Kidney epithelial cell (primary cell): ENCODE results near the gene FBN1. TPM values are rescaled to one million over a fixed set of nuclear protein-coding genes. Genes with fewer than 3 reads are reported as not detected.

Experiments
- DNase-seq: peaks from one replicate; pipeline ENCODE4 v3.0.0-alpha.2; 2010; ENCODE audit warnings: low read depth
- H3K27me3 ChIP-seq: 2 replicates; pipeline ENCODE4 v1.6.0; 2011; ENCODE audit warnings: low read length; ENCODE audit not compliant: control insufficient read depth, insufficient read depth
- H3K36me3 ChIP-seq: 2 replicates; pipeline ENCODE4 v1.5.1; 2011; ENCODE audit warnings: low read length; ENCODE audit not compliant: control insufficient read depth, insufficient read depth
- H3K4me3 ChIP-seq: 2 replicates; pipeline ENCODE4 v1.5.1; 2011; ENCODE audit warnings: low read depth, mild to moderate bottlenecking, control low read depth, low read length
- total RNA-seq: library from RNA; depleted of rRNA; stranded (reverse); fragments of >200 nt; gene quantifications from 2 replicates; pipeline ENCODE4 v1.2.3, GENCODE V29; 2015
- TF ChIP-seq, protein P1 (sequence below): IDR thresholded peaks from 2 replicates; pipeline ENCODE4 v1.5.1; 2011; ENCODE audit warnings: mild to moderate bottlenecking, moderate library complexity, low read length, control low read depth, inconsistent platforms; ENCODE audit not compliant: insufficient read depth, poor library complexity, severe bottlenecking

The FBN1 gene
- total RNA-seq, 1 donor from 2014 or later: 35.9 TPM

DNA sequence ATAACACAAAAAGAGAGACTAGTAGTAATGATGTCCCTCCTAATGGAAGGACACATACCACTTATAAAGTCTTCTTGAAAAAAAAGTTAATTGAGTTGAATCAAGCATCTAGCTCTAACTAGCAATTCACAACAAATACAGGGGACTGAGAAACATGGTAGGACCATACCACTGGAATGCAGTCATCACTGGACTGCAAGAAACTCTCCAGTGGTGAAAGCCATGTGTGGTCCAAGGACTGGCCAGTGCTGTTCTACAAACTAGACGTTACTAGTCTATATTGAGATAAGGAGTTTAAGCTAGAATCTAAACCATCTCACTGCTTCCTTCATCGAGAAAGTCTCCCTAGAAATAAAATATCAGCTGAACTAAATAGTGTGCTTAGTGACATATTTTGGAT is 16.7 kb downstream of the FBN1 start:
- TF ChIP-seq, protein P1, sequence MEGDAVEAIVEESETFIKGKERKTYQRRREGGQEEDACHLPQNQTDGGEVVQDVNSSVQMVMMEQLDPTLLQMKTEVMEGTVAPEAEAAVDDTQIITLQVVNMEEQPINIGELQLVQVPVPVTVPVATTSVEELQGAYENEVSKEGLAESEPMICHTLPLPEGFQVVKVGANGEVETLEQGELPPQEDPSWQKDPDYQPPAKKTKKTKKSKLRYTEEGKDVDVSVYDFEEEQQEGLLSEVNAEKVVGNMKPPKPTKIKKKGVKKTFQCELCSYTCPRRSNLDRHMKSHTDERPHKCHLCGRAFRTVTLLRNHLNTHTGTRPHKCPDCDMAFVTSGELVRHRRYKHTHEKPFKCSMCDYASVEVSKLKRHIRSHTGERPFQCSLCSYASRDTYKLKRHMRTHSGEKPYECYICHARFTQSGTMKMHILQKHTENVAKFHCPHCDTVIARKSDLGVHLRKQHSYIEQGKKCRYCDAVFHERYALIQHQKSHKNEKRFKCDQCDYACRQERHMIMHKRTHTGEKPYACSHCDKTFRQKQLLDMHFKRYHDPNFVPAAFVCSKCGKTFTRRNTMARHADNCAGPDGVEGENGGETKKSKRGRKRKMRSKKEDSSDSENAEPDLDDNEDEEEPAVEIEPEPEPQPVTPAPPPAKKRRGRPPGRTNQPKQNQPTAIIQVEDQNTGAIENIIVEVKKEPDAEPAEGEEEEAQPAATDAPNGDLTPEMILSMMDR: no peak
- H3K36me3 ChIP-seq: no peaks in the 10 kb centered on the region
- no peaks in the 10 kb centered on the region for H3K27me3 ChIP-seq
- no peak overlapping the region for H3K4me3 ChIP-seq
- DNase-seq: no peak

GRCh38 chr15:48627260-48627940 is 18.1 kb downstream of the FBN1 start:
- DNase-seq: no peak
- Histone ChIP-seq H3K27me3 (no peaks in the 10 kb centered on the region), H3K36me3 (no peaks in the 10 kb centered on the region), H3K4me3 (no peak overlapping the region)
- TF ChIP-seq, protein P1: no peak

DNA sequence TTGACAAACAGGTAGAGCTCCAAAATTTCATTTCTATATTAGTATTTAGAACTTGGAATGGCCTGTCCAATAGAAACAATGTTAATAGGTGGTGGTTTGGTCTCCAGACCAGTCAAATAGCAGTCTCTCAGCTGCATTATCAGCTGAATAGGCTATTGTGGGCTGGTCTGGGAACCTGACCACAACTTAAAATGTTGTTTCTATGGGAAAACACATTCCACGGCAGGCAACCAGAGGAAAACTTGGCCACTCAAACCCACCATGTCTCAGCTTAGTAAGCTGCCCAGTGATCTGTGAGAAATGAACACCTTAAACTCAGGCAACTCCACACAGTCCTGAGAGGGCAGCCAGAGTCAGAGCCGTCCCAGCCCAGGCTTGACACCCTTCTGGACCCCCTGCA is 20.4 kb downstream of the FBN1 start:
- no peaks in the 10 kb centered on the region for H3K36me3 ChIP-seq
- DNase-seq: peak; percentile 35
- no peak overlapping the region for H3K4me3 ChIP-seq
- H3K27me3 ChIP-seq: no peaks in the 10 kb centered on the region
- TF ChIP-seq, protein P1: no peak

GRCh38 chr15:48624700-48625099 is 20.8 kb downstream of the FBN1 start:
- TF ChIP-seq, protein P1: no peak
- Histone ChIP-seq H3K36me3 (no peaks in the 10 kb centered on the region), H3K27me3 (no peaks in the 10 kb centered on the region), H3K4me3 (no peak overlapping the region)
- no peak for DNase-seq

GRCh38 chr15:48623456-48623855 is 22.1 kb downstream of the FBN1 start:
- DNase-seq: no peak
- H3K4me3 ChIP-seq: no peak overlapping the region
- no peaks in the 10 kb centered on the region for H3K36me3 ChIP-seq
- H3K27me3 ChIP-seq: no peaks in the 10 kb centered on the region
- TF ChIP-seq, protein P1: no peak

DNA sequence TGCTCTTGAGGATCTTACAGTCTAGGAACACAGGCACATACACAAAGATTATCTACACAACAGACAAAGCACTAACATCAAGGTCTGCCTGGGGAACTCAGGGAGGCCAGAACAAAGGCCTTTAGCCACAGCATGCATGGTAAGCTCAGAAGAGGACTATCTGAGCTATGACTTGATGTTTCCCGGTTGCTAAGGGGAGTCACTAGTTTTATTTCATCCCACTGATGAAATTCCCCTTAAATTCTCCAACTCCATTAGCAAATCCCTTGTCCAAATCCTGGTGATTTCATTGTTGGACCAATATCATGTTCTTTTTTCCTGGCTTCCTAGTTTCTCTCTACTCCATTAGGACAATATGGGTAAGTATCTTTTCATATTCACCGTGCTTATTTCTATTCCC is 23.3 kb downstream of the FBN1 start:
- TF ChIP-seq, protein P1: no peak
- no peak overlapping the region for H3K4me3 ChIP-seq
- no peaks in the 10 kb centered on the region for H3K36me3 ChIP-seq
- no peaks in the 10 kb centered on the region for H3K27me3 ChIP-seq
- no peak for DNase-seq
